ENCODE data around the gene SNAI3. TPM values are rescaled to one million over a fixed set of nuclear protein-coding genes. Genes with fewer than 3 reads are reported as not detected.

Gene SNAI3
- total and polyA plus RNA-seq, 9 of the 15 experiments (the other 6 are each of a cell fraction or from before 2014, with no cell fraction given), result 0.04 to 4.1 (median 0.80) TPM; not detected in 1

GRCh38 chr16:88734361-88734728 lies 48.0 kb upstream of the SNAI3 start:
- H3K9me3 ChIP-seq (replicated peaks; ENCODE audit: control insufficient read depth, insufficient read depth, low read depth, low read length), result no peaks in the 10 kb centered on the region
- H4K20me1 ChIP-seq (replicated peaks; ENCODE audit: control insufficient read depth, insufficient read depth, low read length), result peaks cover 8% of the 10 kb centered on the region
- no peak overlapping the region for H2AFZ ChIP-seq (ENCODE audit: low read depth, low read length)
- intact Hi-C loops (cut with micrococcal nuclease) (no loop called here), in situ Hi-C loops (cut with MboI) (no loop called here)
- H3K9me1 ChIP-seq (ENCODE audit: control insufficient read depth, insufficient read depth, low read length), result no peaks in the 10 kb centered on the region
- H3K4me1 ChIP-seq (replicated peaks in 1 of 2; ENCODE audit: control insufficient read depth in 2 of 2, insufficient read depth in 2 of 2, low read length in 2 of 2), result peaks cover 0 to 86% of the 10 kb centered on the region in 2 experiments; a peak in 3 of 5 replicates
- H3K79me2 ChIP-seq (ENCODE audit: control insufficient read depth, insufficient read depth, low read length), result peaks cover 7% of the 10 kb centered on the region; the same call in 2 of the 3 replicates
- TF ChIP-seq POLR2G (IDR thresholded peaks at IDR 0.05; ENCODE audit: low read depth, low read length) (0 out of 2 replicates have a peak, but pooled peaks have one; percentile 6), MEIS2 (IDR thresholded peaks at IDR 0.05; ENCODE audit: partially characterized antibody) (no peak), RBM22 (IDR thresholded peaks at IDR 0.05; ENCODE audit: low read depth, low read length, poor library complexity, severe bottlenecking) (peak; percentile 6), HDAC6 (IDR thresholded peaks at IDR 0.05; ENCODE audit: low read depth, low read length) (no peak)
- TF ChIP-seq, protein P1, sequence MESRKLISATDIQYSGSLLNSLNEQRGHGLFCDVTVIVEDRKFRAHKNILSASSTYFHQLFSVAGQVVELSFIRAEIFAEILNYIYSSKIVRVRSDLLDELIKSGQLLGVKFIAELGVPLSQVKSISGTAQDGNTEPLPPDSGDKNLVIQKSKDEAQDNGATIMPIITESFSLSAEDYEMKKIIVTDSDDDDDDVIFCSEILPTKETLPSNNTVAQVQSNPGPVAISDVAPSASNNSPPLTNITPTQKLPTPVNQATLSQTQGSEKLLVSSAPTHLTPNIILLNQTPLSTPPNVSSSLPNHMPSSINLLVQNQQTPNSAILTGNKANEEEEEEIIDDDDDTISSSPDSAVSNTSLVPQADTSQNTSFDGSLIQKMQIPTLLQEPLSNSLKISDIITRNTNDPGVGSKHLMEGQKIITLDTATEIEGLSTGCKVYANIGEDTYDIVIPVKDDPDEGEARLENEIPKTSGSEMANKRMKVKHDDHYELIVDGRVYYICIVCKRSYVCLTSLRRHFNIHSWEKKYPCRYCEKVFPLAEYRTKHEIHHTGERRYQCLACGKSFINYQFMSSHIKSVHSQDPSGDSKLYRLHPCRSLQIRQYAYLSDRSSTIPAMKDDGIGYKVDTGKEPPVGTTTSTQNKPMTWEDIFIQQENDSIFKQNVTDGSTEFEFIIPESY (CRISPR knock-in tag; IDR thresholded peaks at IDR 0.05), result peak; percentile 58; the same call in 1 of the 2 replicates
- no peak overlapping the region; a peak in 1 of 4 replicates for H3K9ac ChIP-seq (ENCODE audit: insufficient read depth in 1 of 2, low read depth in 2 of 2, low read length in 2 of 2)
- H3K36me3 ChIP-seq (ENCODE audit: control insufficient read depth, insufficient read depth, low read length), result peaks cover 97% of the 10 kb centered on the region
- WGBS (ENCODE audit: insufficient coverage, low coverage, missing lambda C conversion rate), result 94% methylated on average over 19 of the region's 23 CpGs
- CTCF ChIA-PET (ENCODE audit: low intra/inter-chr PET ratio), result no interaction called here
- no peak for DNase-seq (ENCODE audit: extremely low read depth in 1 of 4, low spot score in 3 of 4)
- no peak for FAIRE-seq
- BruUV-seq (replicated peaks), result TSS peak; percentile 37
- no peak for ATAC-seq
- H3K4me3 ChIP-seq, result no peak overlapping the region
- H3K27ac ChIP-seq (ENCODE audit: extremely low read depth, low read depth, low read length), result no peak overlapping the region
- no peaks in the 10 kb centered on the region for H3K27me3 ChIP-seq (ENCODE audit: control insufficient read depth in 2 of 2, insufficient read depth in 2 of 2, low read length in 2 of 2)
- POLR2A ChIA-PET, result interaction anchor here (0.9 to 1.5 kb wide), 2 partner anchors 39 to 77 kb away, joined by 3 read pairs; partner anchors contain the start of gene APRT
- H3K4me2 ChIP-seq (ENCODE audit: insufficient read depth, low read length), result no peak overlapping the region

Measured in K562 (cell line).